Endothelial cell of umbilical vein (primary cell): ENCODE measurements around the gene SDF2. TPM values are rescaled to one million over a fixed set of nuclear protein-coding genes. Genes with fewer than 3 reads are reported as not detected.

Source experiments
- BruUV-seq: library from RNA; stranded (reverse); fragments of 400-500 nt; replicated peaks from 2 replicates; lab custom pipeline; 2021; lab: Mats Ljungman, UMichigan
- CTCF ChIA-PET: fragments of 300-600, 350-600 bp; sonication (Branson Sonifier 250); formaldehyde crosslinking; loops from one replicate; lab custom pipeline; 2021; ENCODE audit warnings: antibody characterized with exemption, inconsistent platforms; lab: Charles Lee
- POLR2A ChIA-PET: fragments of 300-600, 350-600 bp; sonication (Branson Sonifier 250); formaldehyde crosslinking; loops from one replicate; lab custom pipeline; 2021; ENCODE audit warnings: antibody characterized with exemption, inconsistent platforms; lab: Charles Lee
- DNase-seq: peaks from one replicate; pipeline ENCODE4 v3.0.0-alpha.2; 2011; ENCODE audit warnings: low read depth, low spot score
- FAIRE-seq: peaks from 2 replicates; lab custom pipeline; 2011; peaks lifted over from hg19 to GRCh38; lab: Jason Lieb, UNC
- H2AFZ ChIP-seq: 2 replicates; pipeline ENCODE4 v1.6.0; 2012; ENCODE audit warnings: low read depth, low read length, control low read depth, inconsistent platforms
- H3K27ac ChIP-seq: 2 replicates; pipeline ENCODE4 v1.5.1; 2011; ENCODE audit warnings: low read depth, mild to moderate bottlenecking, control low read depth, low read length, moderate library complexity; ENCODE audit not compliant: insufficient read depth
- H3K27me3 ChIP-seq, 2 experiments: 2 replicates each; pipeline versions ENCODE4 v1.6.0 to v1.6.1; 2011; ENCODE audit warnings: low read length in 2 of 2, mixed read lengths in 1 of 2; ENCODE audit not compliant: control insufficient read depth in 2 of 2, insufficient read depth in 2 of 2
- H3K36me3 ChIP-seq, 2 experiments: 2 replicates in 1 of 2; 3 replicates in 1 of 2; pipeline ENCODE4 v1.5.1; 2011; ENCODE audit warnings: low read length in 2 of 2, mild to moderate bottlenecking in 1 of 2, moderate library complexity in 1 of 2; ENCODE audit not compliant: control insufficient read depth in 2 of 2, insufficient read depth in 2 of 2; ENCODE audit errors: extremely low read depth in 1 of 2
- H3K4me1 ChIP-seq: 3 replicates; pipeline ENCODE4 v1.5.1; 2011; ENCODE audit warnings: mild to moderate bottlenecking, low read length; ENCODE audit not compliant: control insufficient read depth, insufficient read depth; ENCODE audit errors: extremely low read depth
- H3K4me2 ChIP-seq: 2 replicates; pipeline ENCODE4 v1.6.1; 2011; ENCODE audit warnings: low read length, control low read depth, mixed read lengths; ENCODE audit not compliant: insufficient read depth
- H3K4me3 ChIP-seq, 3 experiments: fragments of 200-600 bp in 1 of 3; sonication (generic), shearing (Covaris generic) in 1 of 3; replicated peaks in 1 of 3; 2 replicates each; pipeline ENCODE4 v1.5.1; 2011 to 2016; ENCODE audit warnings: control low read depth in 3 of 3, low read length in 3 of 3, mild to moderate bottlenecking in 2 of 3, inconsistent platforms in 1 of 3, low read depth in 1 of 3, moderate library complexity in 1 of 3; ENCODE audit not compliant: insufficient read depth in 1 of 3
- H3K79me2 ChIP-seq: 2 replicates; pipeline ENCODE4 v1.6.0; 2012; ENCODE audit warnings: low read length, inconsistent platforms; ENCODE audit not compliant: control insufficient read depth, insufficient read depth
- H3K9ac ChIP-seq: replicated peaks from 2 replicates; pipeline ENCODE3; 2011; ENCODE audit warnings: low read length, control low read depth; ENCODE audit not compliant: insufficient read depth; ENCODE audit errors: extremely low read depth
- H3K9me1 ChIP-seq: replicated peaks from 3 replicates; pipeline ENCODE4 v1.6.0; 2011; ENCODE audit warnings: mild to moderate bottlenecking, low read length; ENCODE audit not compliant: control insufficient read depth, insufficient read depth; ENCODE audit errors: extremely low read depth
- H3K9me3 ChIP-seq: replicated peaks from 2 replicates; pipeline ENCODE4 v1.5.1; 2012; ENCODE audit warnings: low read length, inconsistent platforms; ENCODE audit not compliant: control insufficient read depth, insufficient read depth
- H4K20me1 ChIP-seq: replicated peaks from 2 replicates; pipeline ENCODE3; 2011; ENCODE audit warnings: mild to moderate bottlenecking, low read length; ENCODE audit not compliant: control insufficient read depth, insufficient read depth; ENCODE audit errors: extremely low read depth
- EZH2 ChIP-seq: IDR thresholded peaks from 2 replicates; pipeline ENCODE4 v1.6.1; 2012; ENCODE audit warnings: borderline replicate concordance, low read depth, mild to moderate bottlenecking, moderate library complexity, low read length, inconsistent platforms; ENCODE audit not compliant: severe bottlenecking
- FOS ChIP-seq: IDR thresholded peaks from 2 replicates; pipeline ENCODE4 v1.6.1; 2011; ENCODE audit warnings: mild to moderate bottlenecking, low read length, moderate library complexity, borderline replicate concordance; ENCODE audit not compliant: insufficient read depth
- GATA2 ChIP-seq: IDR thresholded peaks from 2 replicates; pipeline ENCODE4 v1.7.0; 2011; ENCODE audit warnings: low read depth, mild to moderate bottlenecking, moderate library complexity, mixed read lengths, low read length; ENCODE audit not compliant: insufficient read length, insufficient read depth
- JUN ChIP-seq: IDR thresholded peaks from 2 replicates; pipeline ENCODE4 v1.6.1; 2011; ENCODE audit warnings: borderline replicate concordance, low read depth; ENCODE audit not compliant: insufficient read length, insufficient read depth
- MAX ChIP-seq: IDR thresholded peaks from 2 replicates; pipeline ENCODE4 v1.6.1; 2011; ENCODE audit not compliant: insufficient read depth, insufficient read length
- MYC ChIP-seq: IDR thresholded peaks from one replicate; pipeline ENCODE4 v1.6.1; 2011; ENCODE audit warnings: mild to moderate bottlenecking, low read depth, low read length
- POLR2A ChIP-seq: IDR thresholded peaks from 2 replicates; pipeline ENCODE4 v1.6.1; 2012; ENCODE audit warnings: low read depth, mild to moderate bottlenecking, control low read depth, low read length
- POLR2AphosphoS5 ChIP-seq: IDR thresholded peaks from 2 replicates; pipeline ENCODE4 v1.6.1; 2012; ENCODE audit warnings: low read depth, mild to moderate bottlenecking, control low read depth, low read length, moderate library complexity; ENCODE audit not compliant: insufficient read depth
- dilution Hi-C: fragments of 300-500 bp; cut with MboI; formaldehyde crosslinking; loops from one replicate; pipeline ENCODE4 v1.15.0; 2019; ENCODE audit warnings: low sequenced_read_pairs; ENCODE audit not compliant: extremely low pct_ligation_motif_present
- intact Hi-C: fragments of 100-400 bp; cut with micrococcal nuclease; formaldehyde crosslinking; loops from one replicate; pipeline ENCODE4 v1.10.0; 2022
- polyA plus RNA-seq, 4 experiments: library from polyadenylated mRNA; depleted of rRNA in 3 of 4; stranded (reverse) in 3 of 4; unstranded in 1 of 4; fragments of >200 nt; gene quantifications; 2 replicates each; pipeline versions ENCODE4 v1.2.1 to v1.2.3, GENCODE V29; 2011 to 2012; ENCODE audit warnings: missing spikeins in 1 of 4
- total RNA-seq: library from RNA; stranded (reverse); gene quantifications from 2 replicates; pipeline ENCODE4 v1.2.3, GENCODE V29; 2021
- TF ChIP-seq, protein P1 (sequence below), 2 donors: IDR thresholded peaks; 1 replicate in 1 of 2; 2 replicates in 1 of 2; pipeline ENCODE4 v1.5.1; 2011; ENCODE audit warnings: low read length in 2 of 2, mild to moderate bottlenecking in 2 of 2, moderate library complexity in 2 of 2, control low read depth in 1 of 2, inconsistent platforms in 1 of 2, low read depth in 1 of 2; ENCODE audit not compliant: insufficient read depth in 1 of 2; ENCODE audit errors: extremely low read depth in 1 of 2

The SDF2 gene
- total and polyA plus RNA-seq, 2 donors (not counting 3 experiments of a cell fraction or from before 2014, with no cell fraction given), result 52.6 to 77.9 TPM

DNA sequence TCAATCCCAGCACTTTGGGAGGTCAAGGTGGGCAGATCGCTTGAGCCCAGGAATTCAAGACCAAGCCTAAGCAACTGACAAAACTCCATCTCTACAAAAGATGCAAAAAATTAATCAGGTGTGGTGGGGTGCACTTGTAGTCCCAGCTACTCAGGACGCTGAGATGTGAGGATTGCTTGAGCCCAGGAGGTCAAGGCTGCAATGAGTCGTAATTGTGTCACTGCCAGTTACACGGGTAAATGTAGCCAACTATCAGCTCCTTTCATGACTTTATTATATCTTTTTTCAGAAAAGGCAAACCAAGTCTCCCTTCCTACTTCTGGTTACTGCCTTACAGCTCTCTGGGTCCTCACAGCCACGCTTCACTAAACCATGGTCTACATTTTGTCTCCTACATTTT lies 4.0 kb downstream of the SDF2 start:
- no peaks in the 10 kb centered on the region for H3K27me3 ChIP-seq
- TF ChIP-seq POLR2A (no peak), FOS (peak; percentile 39)
- dilution Hi-C loops (no loop called here), intact Hi-C loops (no loop called here)
- peaks cover 51% of the 10 kb centered on the region for H3K79me2 ChIP-seq
- ChIA-PET POLR2A (interaction anchor here (0.7 kb wide), 1 partner anchor 34 kb away, joined by 3 read pairs; no protein-coding TSS in a partner anchor), CTCF (interaction anchor here (1.1 to 1.2 kb wide), 2 partner anchors 9 to 11 kb away, joined by 4 to 11 read pairs; no protein-coding TSS in a partner anchor)
- no peak overlapping the region for H3K4me2 ChIP-seq
- H3K27ac ChIP-seq, result no peak overlapping the region
- no TSS peak for BruUV-seq
- H3K36me3 ChIP-seq, result peaks cover 0 to 8% of the 10 kb centered on the region in 2 experiments
- peak; percentile 43 for FAIRE-seq
- no peak overlapping the region for H2AFZ ChIP-seq
- H3K9ac ChIP-seq, result no peak overlapping the region
- H3K9me3 ChIP-seq, result no peaks in the 10 kb centered on the region
- H3K4me1 ChIP-seq, result peaks cover under 1% of the 10 kb centered on the region
- DNase-seq, result no peak
- H4K20me1 ChIP-seq, result no peaks in the 10 kb centered on the region
- H3K4me3 ChIP-seq, result no peak overlapping the region
- H3K9me1 ChIP-seq, result no peaks in the 10 kb centered on the region

DNA sequence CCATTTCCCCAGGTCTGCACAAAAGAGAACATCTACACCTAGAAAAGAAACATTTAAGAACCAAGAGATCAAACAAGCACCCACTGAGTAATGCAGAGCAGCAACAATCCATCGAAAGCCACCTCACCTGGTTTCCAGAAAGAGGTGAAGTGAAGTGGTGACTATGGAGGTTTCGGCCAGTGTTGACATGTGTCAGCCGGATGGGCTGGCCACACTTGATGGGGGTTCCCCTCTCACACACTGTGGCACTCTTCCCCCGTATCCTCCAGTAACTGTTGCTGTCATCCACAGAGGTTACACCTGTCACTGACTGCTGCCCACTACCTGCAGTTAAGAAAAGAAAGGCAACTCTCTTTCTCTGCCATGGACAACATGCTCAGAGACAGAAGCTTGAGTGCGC lies 6.5 kb downstream of the SDF2 start:
- dilution Hi-C loops, result no loop called here

More for the DNA sequence above, 6.5 kb downstream of the SDF2 start:
- no peak overlapping the region for H3K9ac ChIP-seq
- no peaks in the 10 kb centered on the region for H3K9me1 ChIP-seq
- no peaks in the 10 kb centered on the region for H3K9me3 ChIP-seq
- DNase-seq (no peak), FAIRE-seq (no peak)
- H3K27ac ChIP-seq, result no peak overlapping the region
- no peak overlapping the region for H2AFZ ChIP-seq
- peaks cover 29% of the 10 kb centered on the region for H3K79me2 ChIP-seq
- H4K20me1 ChIP-seq, result no peaks in the 10 kb centered on the region
- intact Hi-C loops, result no loop called here
- ChIA-PET POLR2A (no interaction called here), CTCF (interaction anchor here (2.4 kb wide), 1 partner anchor 8 kb away, joined by 6 read pairs; no protein-coding TSS in a partner anchor)
- peaks cover 0 to 13% of the 10 kb centered on the region in 2 experiments for H3K36me3 ChIP-seq
- no peak overlapping the region for H3K4me2 ChIP-seq
- H3K27me3 ChIP-seq, result no peaks in the 10 kb centered on the region
- no TSS peak for BruUV-seq
- H3K4me3 ChIP-seq, result no peak overlapping the region
- TF ChIP-seq POLR2A (no peak), FOS (no peak), MYC (no peak), MAX (no peak), GATA2 (no peak), EZH2 (no peak), JUN (no peak), POLR2AphosphoS5 (no peak)
- TF ChIP-seq, protein P1, sequence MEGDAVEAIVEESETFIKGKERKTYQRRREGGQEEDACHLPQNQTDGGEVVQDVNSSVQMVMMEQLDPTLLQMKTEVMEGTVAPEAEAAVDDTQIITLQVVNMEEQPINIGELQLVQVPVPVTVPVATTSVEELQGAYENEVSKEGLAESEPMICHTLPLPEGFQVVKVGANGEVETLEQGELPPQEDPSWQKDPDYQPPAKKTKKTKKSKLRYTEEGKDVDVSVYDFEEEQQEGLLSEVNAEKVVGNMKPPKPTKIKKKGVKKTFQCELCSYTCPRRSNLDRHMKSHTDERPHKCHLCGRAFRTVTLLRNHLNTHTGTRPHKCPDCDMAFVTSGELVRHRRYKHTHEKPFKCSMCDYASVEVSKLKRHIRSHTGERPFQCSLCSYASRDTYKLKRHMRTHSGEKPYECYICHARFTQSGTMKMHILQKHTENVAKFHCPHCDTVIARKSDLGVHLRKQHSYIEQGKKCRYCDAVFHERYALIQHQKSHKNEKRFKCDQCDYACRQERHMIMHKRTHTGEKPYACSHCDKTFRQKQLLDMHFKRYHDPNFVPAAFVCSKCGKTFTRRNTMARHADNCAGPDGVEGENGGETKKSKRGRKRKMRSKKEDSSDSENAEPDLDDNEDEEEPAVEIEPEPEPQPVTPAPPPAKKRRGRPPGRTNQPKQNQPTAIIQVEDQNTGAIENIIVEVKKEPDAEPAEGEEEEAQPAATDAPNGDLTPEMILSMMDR (IDR thresholded peaks at IDR 0.05; ENCODE audit: extremely low read depth in 1 of 2, insufficient read depth in 1 of 2, low read depth in 1 of 2, low read length in 2 of 2), result no peak
- no peaks in the 10 kb centered on the region for H3K4me1 ChIP-seq
